HG03460 (cell line): Measurements from ENCODE around the gene PYDC2.
"Not testable (repeated sequence)": the region's sequence is repeated elsewhere in the genome, so short reads cannot be mapped to it uniquely, and the experiment has no call there.

ENCODE experiments used
- ATAC-seq: cut with Tn5 transposase; IDR thresholded peaks from one replicate; pipeline ENCODE4 v1.9.1; 2021; ENCODE audit not compliant: unreplicated experiment

The PYDC2 gene

GRCh38 chr3:191470080-191470479, 9.1 kb downstream of the PYDC2 start:
- no peak for ATAC-seq

DNA sequence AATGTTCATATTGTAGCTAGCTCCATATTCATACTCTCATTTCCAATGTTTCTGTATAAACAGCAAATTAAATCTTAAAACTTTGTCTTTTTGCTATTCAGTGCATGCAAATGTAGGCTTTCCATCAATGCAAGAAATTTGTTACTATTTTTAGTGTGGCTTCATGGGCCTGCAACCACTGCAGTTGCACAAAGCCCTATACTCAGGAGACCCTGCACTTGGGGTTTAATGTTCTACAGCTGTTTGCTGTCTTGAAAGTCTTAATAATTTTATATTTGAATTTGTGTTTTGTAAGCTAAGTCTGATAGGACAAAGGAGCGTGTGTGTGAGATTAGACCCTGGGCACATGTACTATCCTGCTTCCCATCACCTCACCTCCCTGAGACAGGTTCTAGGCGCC, 9.6 kb downstream of the PYDC2 start:
- ATAC-seq, result no peak

GRCh38 chr3:191473661-191474198, 12.8 kb downstream of the PYDC2 start:
- no peak for ATAC-seq

DNA sequence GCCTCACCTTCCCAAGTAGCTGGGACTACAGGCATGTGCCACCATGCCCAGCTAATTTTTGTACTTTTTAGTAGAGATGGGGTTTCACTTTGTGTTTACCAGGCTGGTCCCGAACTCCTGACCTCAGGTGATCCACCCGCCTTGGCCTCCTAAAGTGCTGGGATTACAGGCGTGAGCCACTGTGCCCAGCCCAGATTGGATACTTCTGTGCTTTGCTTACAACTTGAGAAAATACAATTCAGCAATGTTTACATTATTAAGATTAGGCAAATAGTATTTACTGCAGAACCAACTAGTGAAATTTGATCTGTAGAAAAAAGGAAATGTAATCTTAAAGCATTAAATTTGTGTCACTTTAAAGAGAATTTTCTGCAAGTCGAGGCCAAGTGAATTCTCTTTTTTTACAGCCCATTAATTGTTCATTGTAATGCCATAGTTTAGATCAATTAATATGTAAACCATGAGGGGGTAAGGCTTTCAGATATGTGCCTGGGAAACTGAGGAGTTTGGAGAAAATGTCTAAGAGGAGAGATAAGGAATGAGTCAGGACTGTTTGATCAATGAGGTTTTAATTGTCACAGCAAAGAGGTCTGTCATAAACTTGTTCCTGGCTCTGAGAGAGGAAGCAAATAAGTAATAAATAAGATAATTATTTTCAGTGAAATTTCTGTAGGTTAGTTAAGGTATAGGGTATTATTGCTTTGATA, 15.3 kb downstream of the PYDC2 start:
- no peak for ATAC-seq

GRCh38 chr3:191483994-191484393, 23.0 kb downstream of the PYDC2 start:
- ATAC-seq, result not testable (repeated sequence)

DNA sequence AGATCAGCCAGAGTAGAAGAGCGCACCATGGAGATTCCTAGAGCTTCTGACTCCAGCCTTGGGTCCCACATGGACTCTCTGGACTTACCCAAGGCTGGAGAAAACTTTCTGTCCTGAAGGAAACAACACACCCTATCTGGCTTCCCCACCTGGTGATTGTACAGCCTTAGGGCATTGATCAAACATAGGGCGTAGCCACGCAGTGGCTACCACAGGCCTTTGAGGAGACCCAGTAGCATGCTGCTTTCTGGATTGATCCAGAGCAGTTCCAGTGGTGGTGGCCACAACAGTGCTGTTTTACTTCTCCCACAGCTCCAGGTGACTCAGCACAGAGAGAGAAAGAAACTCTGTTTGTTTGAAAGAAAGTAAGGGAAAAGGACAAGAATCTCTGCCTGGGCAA, 23.5 kb downstream of the PYDC2 start:
- no peak for ATAC-seq

GRCh38 chr3:191492601-191493000, 31.6 kb downstream of the PYDC2 start:
- no peak for ATAC-seq

GRCh38 chr3:191493336-191493735, 32.4 kb downstream of the PYDC2 start:
- no peak for ATAC-seq

GRCh38 chr3:191499307-191500080, 38.5 kb downstream of the PYDC2 start:
- no peak for ATAC-seq

DNA sequence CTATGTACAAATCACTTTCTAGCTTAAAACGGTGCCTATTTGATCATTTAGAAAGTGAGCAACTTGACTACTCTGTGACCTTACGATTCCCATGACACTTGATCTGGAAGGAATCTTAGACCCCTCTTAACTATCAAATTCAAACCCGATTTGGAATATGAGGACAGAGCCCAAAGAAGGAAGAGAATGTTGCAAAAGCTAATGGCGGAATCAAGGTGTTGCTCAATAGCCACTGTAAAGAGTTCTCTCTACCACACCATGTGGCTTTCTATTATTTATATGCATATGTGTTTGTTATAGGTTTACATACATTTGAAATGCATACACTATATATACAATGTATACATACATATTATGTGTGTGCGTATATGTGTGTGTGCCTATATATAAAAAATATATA, 39.9 kb downstream of the PYDC2 start:
- no peak for ATAC-seq

- ATAC-seq, result no peak
Observed at GRCh38 chr3:191502583-191502982, 41.6 kb downstream of the PYDC2 start.

DNA sequence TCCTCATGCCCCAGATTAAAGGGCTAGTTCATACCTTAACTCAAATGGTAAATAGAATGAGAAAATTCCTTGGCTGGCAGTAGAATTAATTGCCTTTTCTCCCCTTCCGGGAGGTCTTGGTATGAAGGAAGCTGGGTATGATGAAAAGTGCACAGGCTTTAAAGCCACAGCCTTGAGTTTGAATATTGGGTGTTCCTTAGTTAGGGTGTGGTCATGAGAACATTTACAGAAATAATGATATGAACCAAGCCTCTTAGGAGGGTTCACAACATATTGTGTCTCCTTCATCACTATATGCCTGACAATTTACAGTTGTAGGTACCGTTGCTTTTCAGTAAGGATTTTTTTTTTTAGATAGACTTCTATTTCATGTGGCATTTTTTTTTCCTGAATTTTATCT, 48.1 kb downstream of the PYDC2 start:
- no peak for ATAC-seq
